GM12878 (cell line): Measurements from ENCODE around the gene TMEM237. TPM values are rescaled to one million over a fixed set of nuclear protein-coding genes. Genes with fewer than 3 reads are reported as not detected.
A peak's percentile ranks its signal among the peaks of the same experiment; 100 is the strongest.

ENCODE experiments used
- ATAC-seq: fragments of 200-7000 bp; cut with Tn5 transposase; 3 replicates; pipeline ENCODE4 v1.9.1; 2020; ENCODE audit warnings: mild to moderate bottlenecking, moderate library complexity
- BruUV-seq: library from RNA; stranded (reverse); fragments of 400-500 nt; replicated peaks from 2 replicates; lab custom pipeline; 2021; lab: Mats Ljungman, UMichigan
- CTCF ChIA-PET: fragments of 300-600 bp; sonication (Branson Sonifier 250); formaldehyde crosslinking; extraction: SDS; loops from one replicate; lab custom pipeline; 2021; ENCODE audit warnings: inconsistent platforms; lab: Yijun Ruan, JAX
- POLR2A ChIA-PET: fragments of 350-600 bp; formaldehyde crosslinking; extraction: SDS; loops from one replicate; lab custom pipeline; 2021; ENCODE audit warnings: inconsistent platforms; lab: Charles Lee
- RAD21 ChIA-PET: fragments of 300-600 bp; sonication (Branson Sonifier 250); formaldehyde crosslinking; loops from one replicate; lab custom pipeline; 2023; ENCODE audit warnings: antibody characterized with exemption; ENCODE audit not compliant: unreplicated experiment; lab: Charles Lee
- SMC1A ChIA-PET: fragments of 300-600 bp; sonication (Branson Sonifier 250); formaldehyde crosslinking; loops from one replicate; lab custom pipeline; 2023; ENCODE audit not compliant: unreplicated experiment, uncharacterized antibody; lab: Charles Lee
- DNase-seq: peaks from one replicate; pipeline ENCODE4 v3.0.0-alpha.2; 2011; ENCODE audit warnings: low read depth, low spot score
- FAIRE-seq: peaks from 3 replicates; lab custom pipeline; 2011; peaks lifted over from hg19 to GRCh38; lab: Jason Lieb, UNC
- H2AFZ ChIP-seq: 2 replicates; pipeline ENCODE4 v1.6.0; 2011; ENCODE audit warnings: low read depth, low read length, control low read depth; ENCODE audit not compliant: control insufficient read depth
- H3K27ac ChIP-seq: 2 replicates; pipeline ENCODE4 v1.5.1; 2011; ENCODE audit warnings: control low read depth; ENCODE audit not compliant: control insufficient read depth, insufficient read depth
- H3K27me3 ChIP-seq, 2 experiments: replicated peaks in 1 of 2; 2 replicates each; pipeline versions ENCODE4 v1.6.0 to v1.6.1; 2011; ENCODE audit warnings: low read length in 1 of 2; ENCODE audit not compliant: control insufficient read depth in 2 of 2, insufficient read depth in 2 of 2
- H3K36me3 ChIP-seq, 2 experiments: 2 replicates each; pipeline ENCODE4 v1.5.1; 2011; ENCODE audit warnings: low read length in 1 of 2; ENCODE audit not compliant: control insufficient read depth in 2 of 2, insufficient read depth in 2 of 2
- H3K4me1 ChIP-seq: 2 replicates; pipeline ENCODE4 v1.6.1; 2011; ENCODE audit warnings: mild to moderate bottlenecking, low read length, moderate library complexity, mixed read lengths; ENCODE audit not compliant: control insufficient read depth, insufficient read depth
- H3K4me2 ChIP-seq: 2 replicates; pipeline ENCODE4 v1.6.0; 2011; ENCODE audit warnings: control low read depth; ENCODE audit not compliant: control insufficient read depth, insufficient read depth
- H3K4me3 ChIP-seq: fragments of 200-600 bp; sonication (generic); 2 replicates; pipeline ENCODE4 v1.5.1; 2016
- H3K79me2 ChIP-seq: 2 replicates; pipeline ENCODE4 v1.6.0; 2011; ENCODE audit warnings: low read length; ENCODE audit not compliant: control insufficient read depth, insufficient read depth
- H3K9ac ChIP-seq: 2 replicates; pipeline ENCODE4 v1.8.0; 2011; ENCODE audit warnings: low read length, control low read depth, mixed read lengths; ENCODE audit not compliant: control insufficient read depth, insufficient read depth
- H3K9me3 ChIP-seq: replicated peaks from 3 replicates; pipeline ENCODE4 v1.5.1; 2011; ENCODE audit warnings: mild to moderate bottlenecking, low read length; ENCODE audit not compliant: control insufficient read depth, insufficient read depth
- H4K20me1 ChIP-seq: 2 replicates; pipeline ENCODE4 v1.6.0; 2011; ENCODE audit not compliant: control insufficient read depth, insufficient read depth
- ELK1 ChIP-seq: IDR thresholded peaks from 2 replicates; pipeline ENCODE4 v1.6.1; 2012; ENCODE audit warnings: low read depth, low read length, improper control_type of control experiment
- NFXL1 ChIP-seq: fragments of 450-650 bp; IDR thresholded peaks from 2 replicates; pipeline ENCODE4 v1.6.1; 2017; ENCODE audit warnings: antibody characterized with exemption, mild to moderate bottlenecking, borderline replicate concordance
- NR2C2 ChIP-seq: IDR thresholded peaks from 2 replicates; pipeline ENCODE4 v1.6.1; 2011; ENCODE audit warnings: borderline replicate concordance, low read depth; ENCODE audit not compliant: control insufficient read depth, insufficient read length
- RBBP5 ChIP-seq: fragments of 200-600 bp; sonication (generic); conservative IDR thresholded peaks from 2 replicates; pipeline ENCODE4 v1.6.1; 2016
- RCOR1 ChIP-seq: conservative IDR thresholded peaks from 2 replicates; pipeline ENCODE4 v1.6.1; 2012; ENCODE audit warnings: low read depth, low read length, improper control_type of control experiment
- SPI1 ChIP-seq: IDR thresholded peaks from 2 replicates; pipeline ENCODE4 v1.6.1; 2011; ENCODE audit warnings: low read depth, mild to moderate bottlenecking, low read length, moderate library complexity, borderline replicate concordance; ENCODE audit not compliant: insufficient read depth
- WGBS: methylation state at CpG from one replicate; pipeline ENCODE4 v1.1.6; 2016; ENCODE audit warnings: low lambda C conversion rate; ENCODE audit not compliant: insufficient replicate concordance, insufficient coverage; ENCODE audit errors: missing lambda C conversion rate; 5-methylcytosine and 5-hydroxymethylcytosine counted together
- in situ Hi-C: fragments of 300-500 bp; cut with MboI; formaldehyde crosslinking; loops from 9 replicates; pipeline ENCODE4 v1.14.3; 2018; ENCODE audit warnings: mixed read lengths
- intact Hi-C: fragments of 100-400 bp; cut with micrococcal nuclease; formaldehyde crosslinking; loops from one replicate; pipeline ENCODE4 v1.14.2; 2022; ENCODE audit not compliant: unreplicated experiment
- polyA plus RNA-seq, 11 experiments: library from polyadenylated mRNA; depleted of rRNA in 4 of 11; unstranded in 6 of 11; stranded (reverse) in 5 of 11; fragments of >200 nt; fragmentation: Nextera tagmentation in 4 of 11; fragmentation: Illumina TruSeq in 1 of 11; extraction: Ambion mirVana in 4 of 11; extraction: Trizol in 1 of 11; gene quantifications; 1 replicate in 1 of 11; 2 replicates in 10 of 11; pipeline versions ENCODE4 v1.2.1 to v1.2.3, GENCODE V29; 2011 to 2016; ENCODE audit warnings: inconsistent platforms in 2 of 11, missing spikeins in 2 of 11, low read depth in 1 of 11
- total RNA-seq, 4 experiments: library from RNA; depleted of rRNA in 3 of 4; stranded (reverse); fragments of >200 nt in 3 of 4; fragmentation: Illumina TruSeq in 1 of 4; extraction: Trizol in 1 of 4; gene quantifications; 2 replicates each; pipeline versions ENCODE4 v1.2.1 to v1.2.3, GENCODE V29; 2013 to 2021

The TMEM237 gene
- total and polyA plus RNA-seq, 10 of the 15 experiments (the other 5 are each of a cell fraction or from before 2014, with no cell fraction given): 15.0 to 43.7 (median 29.3) TPM

DNA sequence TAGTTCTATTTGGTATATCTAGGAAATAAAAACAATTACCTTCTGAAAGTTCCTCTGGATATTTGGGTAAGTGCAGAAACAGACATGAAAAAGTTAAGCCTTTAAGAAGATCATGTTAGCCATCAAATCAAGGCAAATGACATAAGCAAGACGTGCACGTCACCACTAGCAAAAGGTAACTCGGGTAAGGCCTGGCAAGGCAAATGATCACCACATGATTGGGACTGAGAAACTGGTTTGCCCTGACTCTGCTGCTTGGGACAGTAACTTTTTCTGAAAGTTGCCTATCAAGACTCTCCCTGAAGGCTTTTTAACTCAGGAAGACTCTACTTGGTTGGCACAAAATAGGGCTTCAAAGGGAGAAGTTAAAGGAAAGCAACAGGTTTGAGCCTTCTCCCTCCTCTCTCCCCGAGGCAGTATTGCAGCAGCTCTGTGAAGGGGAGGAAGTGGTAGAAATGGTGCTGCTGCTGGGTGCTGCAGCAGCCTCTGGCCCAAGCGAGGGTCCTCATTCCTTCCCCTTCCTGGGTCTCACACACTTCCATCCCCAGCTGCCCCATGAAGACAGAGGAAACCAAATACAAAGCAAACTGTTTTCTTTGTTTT lies 17.1 kb upstream of the TMEM237 start:
- ChIA-PET SMC1A (interaction anchor here (0.6 to 1.3 kb wide), 2 partner anchors 9 to 1040 kb away, joined by 3 read pairs; no protein-coding TSS in a partner anchor), CTCF (no interaction called here), POLR2A (no interaction called here), RAD21 (no interaction called here)
- no peaks in the 10 kb centered on the region for H3K79me2 ChIP-seq
- H2AFZ ChIP-seq: no peak overlapping the region
- no peak overlapping the region for H3K4me3 ChIP-seq
- peaks cover 3% of the 10 kb centered on the region; the same call in 1 of the 2 replicates for H4K20me1 ChIP-seq
- no TSS peak for BruUV-seq
- intact Hi-C loops (no loop called here), in situ Hi-C loops (loop anchor here (10.0 kb wide), 1 partner anchor 524 kb away; no protein-coding TSS in a partner anchor)
- H3K36me3 ChIP-seq: no peaks in the 10 kb centered on the region
- H3K27ac ChIP-seq: no peak overlapping the region
- ATAC-seq (peak; percentile 46; the same call in 2 of the 3 replicates), DNase-seq (no peak), FAIRE-seq (peak; percentile 62)
- no peak for TF ChIP-seq NFXL1
- no peak for TF ChIP-seq RCOR1
- TF ChIP-seq SPI1: 0 out of 2 replicates have a peak, but pooled peaks have one; percentile 18
- no peaks in the 10 kb centered on the region for H3K4me1 ChIP-seq
- H3K9me3 ChIP-seq: no peaks in the 10 kb centered on the region
- H3K4me2 ChIP-seq: no peak overlapping the region
- 23% methylated on average over 5 of the region's 5 CpGs for WGBS
- no peaks in the 10 kb centered on the region; a peak in 1 of 4 replicates for H3K27me3 ChIP-seq
- H3K9ac ChIP-seq: no peak overlapping the region

DNA sequence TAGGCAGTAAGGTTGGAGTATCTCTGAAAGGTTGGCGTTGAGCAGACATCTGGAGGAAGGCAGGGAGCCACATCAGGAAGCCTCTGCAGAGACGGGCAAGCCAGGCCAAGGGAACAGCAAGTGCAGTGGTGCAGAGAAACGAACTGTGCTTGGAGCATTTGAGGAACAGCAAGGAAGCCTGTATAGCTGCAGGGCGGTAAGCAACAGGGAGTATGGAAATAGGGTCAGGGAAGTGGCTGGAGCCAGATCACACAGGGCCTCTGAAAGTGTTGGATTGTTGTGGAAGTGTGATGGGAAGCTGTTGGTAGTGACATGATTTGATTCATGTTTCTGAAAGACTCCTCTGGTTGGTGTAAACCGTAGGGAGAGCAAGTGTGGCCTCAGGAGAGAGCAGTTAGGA lies 13.4 kb upstream of the TMEM237 start:
- no TSS peak for BruUV-seq
- ChIA-PET POLR2A (no interaction called here), RAD21 (no interaction called here), SMC1A (interaction anchor here (1.2 kb wide), 1 partner anchor 16 kb away, joined by 4 read pairs; no protein-coding TSS in a partner anchor), CTCF (interaction anchor here (1.3 kb wide), 1 partner anchor 23 kb away, joined by 3 read pairs; no protein-coding TSS in a partner anchor)
- H3K4me3 ChIP-seq: no peak overlapping the region
- DNase-seq: no peak
- H3K4me2 ChIP-seq: no peak overlapping the region
- no peaks in the 10 kb centered on the region for H3K36me3 ChIP-seq
- in situ Hi-C loops (no loop called here), intact Hi-C loops (no loop called here)
- no peak for ATAC-seq
- 26% methylated on average over 5 of the region's 5 CpGs for WGBS
- H3K9me3 ChIP-seq: no peaks in the 10 kb centered on the region
- no peaks in the 10 kb centered on the region for H3K4me1 ChIP-seq
- no peak for FAIRE-seq
- H3K9ac ChIP-seq: no peak overlapping the region
- no peaks in the 10 kb centered on the region for H3K79me2 ChIP-seq
- peaks cover 3% of the 10 kb centered on the region; the same call in 1 of the 2 replicates for H4K20me1 ChIP-seq
- H2AFZ ChIP-seq: no peak overlapping the region
- H3K27ac ChIP-seq: no peak overlapping the region
- no peak for TF ChIP-seq RBBP5
- no peak for TF ChIP-seq ELK1
- no peak for TF ChIP-seq NR2C2
- H3K27me3 ChIP-seq: no peaks in the 10 kb centered on the region; a peak in 3 of 4 replicates
